ENCODE results near the gene LCE3E.

- TF ChIP-seq POLR2A (IDR thresholded peaks at IDR 0.05; ENCODE audit: low read length): no peak
- TF ChIP-seq GATA1 (IDR thresholded peaks at IDR 0.05; ENCODE audit: low read depth, low read length): no peak
These were observed 22.8 kb downstream of the LCE3E start for GRCh38 chr1:152543820-152544219.

Data from erythroblast (primary cell).